NB4 (cell line): ENCODE results near the gene C2CD2.
A peak's percentile ranks its signal among the peaks of the same experiment; 100 is the strongest.

ENCODE experiments used
- DNase-seq: peaks from one replicate; pipeline ENCODE4 v3.0.0; 2010; ENCODE audit warnings: low read depth
- H3K4me3 ChIP-seq: one replicate; pipeline ENCODE4 v1.5.1; 2011; ENCODE audit warnings: mild to moderate bottlenecking, low read depth, low read length, moderate library complexity
- CTCF ChIP-seq: IDR thresholded peaks from one replicate; pipeline ENCODE4 v1.5.1; 2012; ENCODE audit warnings: low read depth, low read length
- MAX ChIP-seq: IDR thresholded peaks from 2 replicates; pipeline ENCODE4 v1.6.1; 2011; ENCODE audit warnings: low read depth, low read length
- MYC ChIP-seq: IDR thresholded peaks from 2 replicates; pipeline ENCODE4 v1.6.1; 2011; ENCODE audit warnings: low read depth, low read length
- POLR2A ChIP-seq: IDR thresholded peaks from 2 replicates; pipeline ENCODE4 v1.6.1; 2011; ENCODE audit warnings: mild to moderate bottlenecking; ENCODE audit not compliant: insufficient read length; ENCODE audit errors: extremely low read depth

C2CD2 gene

GRCh38 chr21:41877901-41878830 lies 75.7 kb downstream of the C2CD2 start:
- H3K4me3 ChIP-seq = peak overlapping the region; percentile 81
- DNase-seq = peak; percentile 60
- TF ChIP-seq CTCF = no peak
- TF ChIP-seq POLR2A = no peak
- TF ChIP-seq MYC = peak; percentile 34; the same call in 1 of the 2 replicates
- TF ChIP-seq MAX = peak; percentile 86

- peak overlapping the region; percentile 81 for H3K4me3 ChIP-seq
- TF ChIP-seq POLR2A (no peak), MYC (no peak), MAX (no peak), CTCF (no peak)
- DNase-seq = no peak
These were observed 76.7 kb downstream of the C2CD2 start for GRCh38 chr21:41876928-41877652.

GRCh38 chr21:41876396-41876795 lies 77.4 kb downstream of the C2CD2 start:
- no peak for DNase-seq
- TF ChIP-seq MYC = no peak
- TF ChIP-seq CTCF = no peak
- TF ChIP-seq POLR2A = no peak
- TF ChIP-seq MAX = no peak
- H3K4me3 ChIP-seq = no peak overlapping the region

- TF ChIP-seq POLR2A = no peak
- TF ChIP-seq CTCF = no peak
- no peak for TF ChIP-seq MYC
- no peak for TF ChIP-seq MAX
- no peak for DNase-seq
- H3K4me3 ChIP-seq = no peak overlapping the region
These were observed 78.7 kb downstream of the C2CD2 start for GRCh38 chr21:41875086-41875485.

- DNase-seq = no peak
- TF ChIP-seq MAX = no peak
- TF ChIP-seq CTCF = no peak
- no peak for TF ChIP-seq POLR2A
- no peak for TF ChIP-seq MYC
- no peak overlapping the region for H3K4me3 ChIP-seq
These were observed 79.2 kb downstream of the C2CD2 start for GRCh38 chr21:41874611-41875010.
